ENCODE data around the gene LLGL2. TPM values are rescaled to one million over a fixed set of nuclear protein-coding genes. Genes with fewer than 3 reads are reported as not detected.
A peak's percentile ranks its signal among the peaks of the same experiment; 100 is the strongest.

LLGL2 gene
- total RNA-seq, 4 donors from 2014 or later, result 0.78 to 7.1 (median 1.4) TPM

- DNase-seq (no peak), ATAC-seq (peak; percentile 33 to 47)
- Histone ChIP-seq H3K36me3 (no peaks in the 10 kb centered on the region), H3K4me1 (no peaks in the 10 kb centered on the region), H3K27ac (no peak overlapping the region), H3K4me3 (no peak overlapping the region), H3K27me3 (no peaks in the 10 kb centered on the region), H3K9me3 (no peaks in the 10 kb centered on the region)
- TF ChIP-seq POLR2A (IDR thresholded peaks at IDR 0.05), result no peak
- no peak for TF ChIP-seq CTCF (IDR thresholded peaks at IDR 0.05 in 4 of 5, conservative IDR thresholded peaks at IDR 0.05 in 1 of 5)
- in situ Hi-C loops (cut with MboI; ENCODE audit: low sequenced_read_pairs in 4 of 4) (no loop called here), intact Hi-C loops (cut with DNase I; ENCODE audit: low total_unique reads) (no loop called here)
These were observed 45.8 kb downstream of the LLGL2 start for GRCh38 chr17:75571197-75571884.

DNA sequence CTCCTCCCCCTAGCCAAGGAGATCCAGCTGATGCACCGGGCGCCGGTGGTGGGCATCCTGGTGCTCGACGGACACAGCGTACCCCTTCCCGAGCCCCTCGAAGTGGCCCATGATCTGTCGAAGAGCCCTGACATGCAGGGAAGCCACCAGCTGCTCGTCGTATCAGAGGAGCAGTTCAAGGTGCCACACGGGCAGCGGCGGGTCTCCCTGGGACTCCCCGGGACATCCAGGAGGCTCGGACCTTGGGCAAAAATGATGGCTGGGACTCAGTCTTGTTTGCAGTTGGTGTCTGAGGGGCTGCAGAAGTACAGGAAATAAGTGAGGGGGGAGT, 46.4 kb downstream of the LLGL2 start:
- in situ Hi-C loops (cut with MboI; ENCODE audit: low sequenced_read_pairs in 4 of 4) (no loop called here), intact Hi-C loops (cut with DNase I; ENCODE audit: low total_unique reads) (no loop called here)
- Histone ChIP-seq H3K36me3 (no peaks in the 10 kb centered on the region), H3K27me3 (no peaks in the 10 kb centered on the region), H3K9me3 (no peaks in the 10 kb centered on the region), H3K4me1 (no peaks in the 10 kb centered on the region), H3K27ac (no peak overlapping the region), H3K4me3 (no peak overlapping the region)
- ATAC-seq (no peak), DNase-seq (no peak)
- no peak for TF ChIP-seq CTCF (IDR thresholded peaks at IDR 0.05 in 4 of 5, conservative IDR thresholded peaks at IDR 0.05 in 1 of 5)
- no peak for TF ChIP-seq POLR2A (IDR thresholded peaks at IDR 0.05)

DNA sequence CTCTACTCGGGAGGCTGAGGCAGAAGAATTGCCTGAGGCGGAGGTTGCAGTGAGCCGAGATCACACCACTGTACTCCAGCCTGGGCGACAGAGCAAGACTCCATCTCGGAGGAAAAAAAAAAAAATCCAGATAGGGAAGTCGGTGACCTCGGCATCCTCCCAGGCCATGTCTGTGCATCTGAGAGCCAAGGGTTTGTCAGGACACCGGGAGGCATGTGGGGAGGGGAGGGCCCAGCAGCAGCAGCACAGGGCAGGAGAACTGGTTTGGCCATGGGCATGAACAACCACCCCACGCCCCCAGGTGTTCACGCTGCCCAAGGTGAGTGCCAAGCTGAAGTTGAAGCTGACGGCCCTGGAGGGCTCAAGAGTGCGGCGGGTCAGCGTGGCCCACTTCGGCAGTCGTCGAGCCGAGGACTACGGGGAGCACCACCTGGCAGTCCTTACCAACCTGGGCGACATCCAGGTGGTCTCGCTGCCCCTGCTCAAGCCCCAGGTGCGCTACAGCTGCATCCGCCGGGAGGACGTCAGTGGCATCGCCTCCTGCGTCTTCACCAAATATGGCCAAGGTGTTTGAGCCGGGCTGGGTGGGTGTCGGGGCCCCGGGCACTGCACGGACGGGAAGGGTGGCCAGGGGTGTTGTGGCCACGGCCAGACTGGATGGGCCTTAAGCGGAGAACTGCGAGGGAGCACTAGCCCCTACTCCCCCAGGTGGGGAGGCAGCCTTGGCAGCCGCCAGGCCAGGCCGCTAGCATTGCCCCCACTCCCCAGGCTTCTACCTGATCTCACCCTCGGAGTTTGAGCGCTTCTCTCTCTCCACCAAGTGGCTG, 47.4 kb downstream of the LLGL2 start:
- Histone ChIP-seq H3K4me1 (no peaks in the 10 kb centered on the region), H3K36me3 (no peaks in the 10 kb centered on the region), H3K9me3 (no peaks in the 10 kb centered on the region), H3K27me3 (no peaks in the 10 kb centered on the region), H3K27ac (no peak overlapping the region), H3K4me3 (no peak overlapping the region)
- intact Hi-C loops (cut with DNase I; ENCODE audit: low total_unique reads) (no loop called here), in situ Hi-C loops (cut with MboI; ENCODE audit: low sequenced_read_pairs in 4 of 4) (no loop called here)
- DNase-seq, result no peak
- no peak for TF ChIP-seq CTCF (IDR thresholded peaks at IDR 0.05 in 4 of 5, conservative IDR thresholded peaks at IDR 0.05 in 1 of 5)
- no peak for TF ChIP-seq POLR2A (IDR thresholded peaks at IDR 0.05)
- ATAC-seq, result no peak

DNA sequence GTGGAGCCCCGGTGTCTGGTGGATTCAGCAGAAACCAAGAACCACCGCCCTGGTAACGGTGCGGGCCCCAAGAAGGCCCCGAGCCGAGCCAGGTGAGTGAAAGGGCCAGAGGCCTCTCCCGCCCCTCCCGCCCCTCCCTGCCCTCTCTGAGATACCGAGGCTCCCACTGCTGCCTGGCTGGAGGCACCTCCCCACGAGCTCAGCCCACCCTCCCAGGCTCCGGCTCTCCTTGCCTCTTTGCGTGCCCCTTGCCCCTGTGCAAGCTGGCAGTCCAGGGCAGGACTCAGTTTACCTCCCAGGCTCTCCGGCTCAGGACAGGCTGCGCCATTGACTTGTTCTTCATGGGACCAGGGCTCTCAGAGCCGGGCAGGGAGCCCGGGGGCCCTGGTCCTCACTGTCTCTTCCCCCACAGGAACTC, 48.1 kb downstream of the LLGL2 start:
- no peaks in the 10 kb centered on the region for H3K27me3 ChIP-seq
- no peaks in the 10 kb centered on the region for H3K9me3 ChIP-seq
- no peak overlapping the region for H3K4me3 ChIP-seq
- TF ChIP-seq CTCF (IDR thresholded peaks at IDR 0.05 in 4 of 5, conservative IDR thresholded peaks at IDR 0.05 in 1 of 5), result no peak
- TF ChIP-seq POLR2A (IDR thresholded peaks at IDR 0.05), result no peak
- intact Hi-C loops (cut with DNase I; ENCODE audit: low total_unique reads), result no loop called here
- H3K27ac ChIP-seq, result no peak overlapping the region
- no peaks in the 10 kb centered on the region for H3K4me1 ChIP-seq
- no peak for ATAC-seq
- DNase-seq, result no peak
- no peaks in the 10 kb centered on the region for H3K36me3 ChIP-seq
- in situ Hi-C loops (cut with MboI; ENCODE audit: low sequenced_read_pairs in 4 of 4), result no loop called here
